ENCODE measurements around the gene CNDP1.

The CNDP1 gene

GRCh38 chr18:74582642-74583041 lies 48.3 kb downstream of the CNDP1 start:
- TF ChIP-seq CTCF (IDR thresholded peaks at IDR 0.05; ENCODE audit: control extremely low read depth, extremely low read depth, low read depth, missing control alignments) = no peak
- ChIA-PET CTCF (interaction anchor here (1.9 kb wide), 1 partner anchor 12 kb away, joined by 5 read pairs; no protein-coding TSS in a partner anchor), POLR2A (no interaction called here)
- no peak for DNase-seq (ENCODE audit: extremely low spot score)

GRCh38 chr18:74587441-74587840 lies 53.1 kb downstream of the CNDP1 start:
- CTCF ChIA-PET = no interaction called here
- POLR2A ChIA-PET = no interaction called here

GRCh38 chr18:74589021-74589420 lies 54.7 kb downstream of the CNDP1 start:
- no peak for DNase-seq (ENCODE audit: extremely low spot score)
- ChIA-PET POLR2A (no interaction called here), CTCF (no interaction called here)
- TF ChIP-seq CTCF (IDR thresholded peaks at IDR 0.05; ENCODE audit: control extremely low read depth, extremely low read depth, low read depth, missing control alignments) = no peak

More at GRCh38 chr18:74587441-74587840, 53.1 kb downstream of the CNDP1 start:
- TF ChIP-seq CTCF (IDR thresholded peaks at IDR 0.05; ENCODE audit: control extremely low read depth, extremely low read depth, low read depth, missing control alignments) = no peak
- DNase-seq (ENCODE audit: extremely low spot score) = no peak

GRCh38 chr18:74589811-74590210 lies 55.5 kb downstream of the CNDP1 start:
- POLR2A ChIA-PET = no interaction called here
- CTCF ChIA-PET = interaction anchor here (1.3 kb wide), 1 partner anchor 13 kb away, joined by 3 read pairs; no protein-coding TSS in a partner anchor
- DNase-seq (ENCODE audit: extremely low spot score) = no peak
- TF ChIP-seq CTCF (IDR thresholded peaks at IDR 0.05; ENCODE audit: control extremely low read depth, extremely low read depth, low read depth, missing control alignments) = no peak

- CTCF ChIA-PET = interaction anchor here (1.3 kb wide), 1 partner anchor 13 kb away, joined by 3 read pairs; no protein-coding TSS in a partner anchor
These were observed 56.4 kb downstream of the CNDP1 start for GRCh38 chr18:74590671-74591070.

GRCh38 chr18:74595431-74595830 lies 61.1 kb downstream of the CNDP1 start:
- no peak for DNase-seq (ENCODE audit: extremely low spot score)
- no peak for TF ChIP-seq CTCF (IDR thresholded peaks at IDR 0.05; ENCODE audit: control extremely low read depth, extremely low read depth, low read depth, missing control alignments)
- ChIA-PET CTCF (no interaction called here), POLR2A (no interaction called here)

More at GRCh38 chr18:74590671-74591070, 56.4 kb downstream of the CNDP1 start:
- TF ChIP-seq CTCF (IDR thresholded peaks at IDR 0.05; ENCODE audit: control extremely low read depth, extremely low read depth, low read depth, missing control alignments) = no peak
- DNase-seq (ENCODE audit: extremely low spot score) = no peak
- POLR2A ChIA-PET = interaction anchor here (0.6 kb wide), 1 partner anchor 755 kb away, joined by 5 read pairs; no protein-coding TSS in a partner anchor
